Fibroblast of lung (primary cell): ENCODE data around the gene FBXW12. TPM values are rescaled to one million over a fixed set of nuclear protein-coding genes. Genes with fewer than 3 reads are reported as not detected.

ENCODE experiments used
- DNase-seq, 2 donors: peaks; one replicate each; pipeline versions ENCODE4 v3.0.0 to v3.0.0-alpha.2; 2010; ENCODE audit warnings: low read depth in 2 of 2
- H2AFZ ChIP-seq: 2 replicates; pipeline ENCODE4 v1.5.1; 2012; ENCODE audit warnings: low read length, control low read depth, inconsistent platforms
- H3K27ac ChIP-seq: 2 replicates; pipeline ENCODE4 v1.5.1; 2011; ENCODE audit warnings: low read length, control low read depth; ENCODE audit not compliant: insufficient read depth
- H3K27me3 ChIP-seq: 2 replicates; pipeline ENCODE4 v1.5.1; 2011; ENCODE audit warnings: mild to moderate bottlenecking, low read length; ENCODE audit not compliant: control insufficient read depth, insufficient read depth
- H3K36me3 ChIP-seq: 2 replicates; pipeline ENCODE4 v1.5.1; 2011; ENCODE audit warnings: low read length; ENCODE audit not compliant: control insufficient read depth, insufficient read depth
- H3K4me1 ChIP-seq: 2 replicates; pipeline ENCODE4 v1.5.1; 2011; ENCODE audit warnings: low read length; ENCODE audit not compliant: control insufficient read depth, insufficient read depth; ENCODE audit errors: extremely low read depth
- H3K4me2 ChIP-seq: 2 replicates; pipeline ENCODE4 v1.5.1; 2011; ENCODE audit warnings: low read length, control low read depth; ENCODE audit not compliant: insufficient read depth; ENCODE audit errors: extremely low read depth
- H3K4me3 ChIP-seq, 4 experiments: fragments of 200-600 bp in 1 of 4; sonication (generic) in 1 of 4; replicated peaks in 1 of 4; 2 replicates each; pipeline ENCODE4 v1.5.1; 2011 to 2016; ENCODE audit warnings: low read length in 4 of 4, low read depth in 3 of 4, mild to moderate bottlenecking in 3 of 4, control low read depth in 2 of 4, inconsistent platforms in 1 of 4, mixed read lengths in 1 of 4; ENCODE audit not compliant: insufficient read depth in 1 of 4; ENCODE audit errors: control extremely low read depth in 1 of 4
- H3K79me2 ChIP-seq: 2 replicates; pipeline ENCODE4 v1.5.1; 2012; ENCODE audit warnings: mild to moderate bottlenecking, low read length, inconsistent platforms; ENCODE audit not compliant: control insufficient read depth, insufficient read depth
- H3K9ac ChIP-seq: 2 replicates; pipeline ENCODE4 v1.5.1; 2011; ENCODE audit warnings: mild to moderate bottlenecking, low read length, control low read depth; ENCODE audit not compliant: insufficient read depth
- H3K9me3 ChIP-seq: 2 replicates; pipeline ENCODE4 v1.5.1; 2012; ENCODE audit warnings: low read depth, low read length; ENCODE audit not compliant: control insufficient read depth, insufficient read depth
- H4K20me1 ChIP-seq: 2 replicates; pipeline ENCODE4 v1.5.1; 2011; ENCODE audit warnings: low read length; ENCODE audit not compliant: control insufficient read depth, insufficient read depth; ENCODE audit errors: extremely low read depth
- EZH2 ChIP-seq: IDR thresholded peaks from 2 replicates; pipeline ENCODE4 v1.5.1; 2012; ENCODE audit warnings: low read length, control low read depth, mild to moderate bottlenecking; ENCODE audit errors: missing control alignments
- polyA plus RNA-seq, 2 donors: library from polyadenylated mRNA; depleted of rRNA in 1 of 2; stranded (reverse) in 1 of 2; unstranded in 1 of 2; fragments of >200 nt; gene quantifications; 2 replicates each; pipeline ENCODE4 v1.2.1, GENCODE V29; 2011 to 2012; ENCODE audit warnings: missing spikeins in 1 of 2
- total RNA-seq: library from RNA; depleted of rRNA; stranded (reverse); fragments of >200 nt; gene quantifications from 2 replicates; pipeline ENCODE4 v1.2.1, GENCODE V29; 2014
- TF ChIP-seq, protein P1 (sequence below), 2 donors: IDR thresholded peaks in 1 of 2; conservative IDR thresholded peaks in 1 of 2; 1 replicate in 1 of 2; 2 replicates in 1 of 2; pipeline ENCODE4 v1.5.1; 2011 to 2012; ENCODE audit warnings: low read length in 2 of 2, control low read depth in 1 of 2, inconsistent platforms in 1 of 2, low read depth in 1 of 2, mild to moderate bottlenecking in 1 of 2

The FBXW12 gene
- total and polyA plus RNA-seq, 2 donors (not counting 1 experiment from before 2014, with no cell fraction given), result 0.06 TPM; not detected in 1

GRCh38 chr3:48410205-48411040 lies 38.4 kb downstream of the FBXW12 start:
- Histone ChIP-seq H3K27me3 (no peaks in the 10 kb centered on the region), H3K9me3 (no peaks in the 10 kb centered on the region), H3K79me2 (no peaks in the 10 kb centered on the region), H3K4me1 (no peaks in the 10 kb centered on the region), H3K4me3 (no peak overlapping the region), H2AFZ (no peak overlapping the region), H3K36me3 (peaks cover 14% of the 10 kb centered on the region), H3K27ac (no peak overlapping the region), H3K4me2 (no peak overlapping the region), H4K20me1 (no peaks in the 10 kb centered on the region), H3K9ac (no peak overlapping the region)
- TF ChIP-seq, protein P1, sequence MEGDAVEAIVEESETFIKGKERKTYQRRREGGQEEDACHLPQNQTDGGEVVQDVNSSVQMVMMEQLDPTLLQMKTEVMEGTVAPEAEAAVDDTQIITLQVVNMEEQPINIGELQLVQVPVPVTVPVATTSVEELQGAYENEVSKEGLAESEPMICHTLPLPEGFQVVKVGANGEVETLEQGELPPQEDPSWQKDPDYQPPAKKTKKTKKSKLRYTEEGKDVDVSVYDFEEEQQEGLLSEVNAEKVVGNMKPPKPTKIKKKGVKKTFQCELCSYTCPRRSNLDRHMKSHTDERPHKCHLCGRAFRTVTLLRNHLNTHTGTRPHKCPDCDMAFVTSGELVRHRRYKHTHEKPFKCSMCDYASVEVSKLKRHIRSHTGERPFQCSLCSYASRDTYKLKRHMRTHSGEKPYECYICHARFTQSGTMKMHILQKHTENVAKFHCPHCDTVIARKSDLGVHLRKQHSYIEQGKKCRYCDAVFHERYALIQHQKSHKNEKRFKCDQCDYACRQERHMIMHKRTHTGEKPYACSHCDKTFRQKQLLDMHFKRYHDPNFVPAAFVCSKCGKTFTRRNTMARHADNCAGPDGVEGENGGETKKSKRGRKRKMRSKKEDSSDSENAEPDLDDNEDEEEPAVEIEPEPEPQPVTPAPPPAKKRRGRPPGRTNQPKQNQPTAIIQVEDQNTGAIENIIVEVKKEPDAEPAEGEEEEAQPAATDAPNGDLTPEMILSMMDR (conservative IDR thresholded peaks at IDR 0.05 in 1 of 2, IDR thresholded peaks at IDR 0.05 in 1 of 2; ENCODE audit: low read depth in 1 of 2, low read length in 2 of 2), result no peak
- no peak for TF ChIP-seq EZH2
- no peak for DNase-seq

DNA sequence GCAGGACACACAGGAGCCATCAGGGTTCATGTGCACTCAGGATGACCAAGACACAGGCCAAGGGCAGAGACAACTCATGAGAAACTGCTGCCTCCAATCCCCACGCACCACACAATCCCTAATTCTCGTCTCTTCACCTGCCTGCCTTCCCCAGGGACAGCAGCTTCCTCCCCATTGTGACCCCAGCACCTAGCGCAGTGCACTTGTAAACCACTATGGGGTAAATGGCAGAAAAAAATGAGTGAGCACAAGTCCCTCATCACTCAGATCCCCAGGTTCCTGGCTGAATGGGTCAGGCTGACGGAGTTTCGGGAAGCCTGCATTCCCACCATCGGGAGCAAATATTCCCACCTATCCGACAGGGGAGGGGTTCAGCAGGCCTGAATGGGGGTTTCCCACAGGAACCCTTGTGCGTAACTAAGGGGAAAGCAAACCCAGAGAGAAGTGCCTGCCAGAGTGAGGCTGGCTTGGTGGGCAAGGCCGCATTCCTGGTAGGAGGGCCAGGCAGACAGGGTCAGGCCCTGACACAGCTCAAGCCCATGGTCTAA lies 39.1 kb downstream of the FBXW12 start:
- DNase-seq, result no peak
- Histone ChIP-seq H3K27ac (no peak overlapping the region), H3K27me3 (no peaks in the 10 kb centered on the region), H4K20me1 (no peaks in the 10 kb centered on the region), H3K4me2 (no peak overlapping the region), H3K4me1 (no peaks in the 10 kb centered on the region), H3K4me3 (no peak overlapping the region), H3K79me2 (no peaks in the 10 kb centered on the region), H2AFZ (no peak overlapping the region), H3K36me3 (peaks cover 17% of the 10 kb centered on the region), H3K9ac (no peak overlapping the region), H3K9me3 (no peaks in the 10 kb centered on the region)
- TF ChIP-seq, protein P1 (conservative IDR thresholded peaks at IDR 0.05 in 1 of 2, IDR thresholded peaks at IDR 0.05 in 1 of 2; ENCODE audit: low read depth in 1 of 2, low read length in 2 of 2), result no peak
- no peak for TF ChIP-seq EZH2

DNA sequence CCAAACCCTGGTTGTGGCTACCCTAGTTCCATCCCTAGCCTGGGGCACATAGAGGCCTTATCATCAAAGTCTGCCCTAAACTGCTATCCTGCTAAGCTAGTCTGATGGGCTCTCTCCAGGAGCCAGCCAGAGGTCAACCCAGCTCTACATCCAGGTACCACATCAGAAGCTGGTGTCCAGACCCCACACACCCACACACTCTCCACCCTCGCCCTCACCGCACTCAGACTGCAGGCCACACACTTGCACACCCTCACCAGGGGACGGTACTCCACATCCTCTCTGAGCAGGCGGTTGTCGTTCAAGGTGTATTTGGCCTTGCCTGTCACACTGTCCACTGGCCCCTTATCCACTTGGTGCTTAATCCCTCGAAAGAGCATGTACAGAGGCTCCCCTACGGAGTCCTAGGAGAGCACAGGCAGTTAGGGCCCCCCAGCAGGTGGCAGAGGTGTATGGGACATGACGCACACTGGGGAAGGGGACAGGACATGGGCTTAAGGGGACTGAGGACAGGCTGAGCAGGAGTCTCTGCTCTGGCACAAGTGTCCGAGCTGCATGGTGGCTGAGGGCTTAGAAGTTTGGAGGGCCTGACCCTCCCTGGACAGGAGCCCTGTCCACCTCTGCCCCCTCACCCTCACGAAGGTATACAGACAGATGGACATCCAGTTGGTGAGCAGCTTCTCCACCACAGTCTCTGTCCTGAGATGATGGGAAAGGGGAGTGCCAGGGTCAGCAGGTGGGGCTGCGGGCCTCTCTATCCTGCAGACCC lies 39.8 kb downstream of the FBXW12 start:
- Histone ChIP-seq H3K36me3 (peaks cover 17% of the 10 kb centered on the region), H3K79me2 (no peaks in the 10 kb centered on the region), H2AFZ (no peak overlapping the region), H3K4me1 (no peaks in the 10 kb centered on the region), H4K20me1 (no peaks in the 10 kb centered on the region), H3K9me3 (no peaks in the 10 kb centered on the region), H3K27ac (no peak overlapping the region), H3K9ac (no peak overlapping the region), H3K4me2 (no peak overlapping the region), H3K27me3 (no peaks in the 10 kb centered on the region), H3K4me3 (no peak overlapping the region)
- DNase-seq, result no peak
- no peak for TF ChIP-seq EZH2
